GM08714 (cell line): ENCODE results near the gene NMUR1.

Source experiments
- H3K4me3 ChIP-seq: fragments of 200-500 bp; sonication (Bioruptor generic); 2 replicates; pipeline ENCODE4 v1.5.1; 2014; ENCODE audit warnings: mild to moderate bottlenecking, low read length, inconsistent platforms
- ZNF274 ChIP-seq: IDR thresholded peaks from 2 replicates; pipeline ENCODE4 v1.6.1; 2012; ENCODE audit warnings: mild to moderate bottlenecking, low read depth, low read length

NMUR1 gene

DNA sequence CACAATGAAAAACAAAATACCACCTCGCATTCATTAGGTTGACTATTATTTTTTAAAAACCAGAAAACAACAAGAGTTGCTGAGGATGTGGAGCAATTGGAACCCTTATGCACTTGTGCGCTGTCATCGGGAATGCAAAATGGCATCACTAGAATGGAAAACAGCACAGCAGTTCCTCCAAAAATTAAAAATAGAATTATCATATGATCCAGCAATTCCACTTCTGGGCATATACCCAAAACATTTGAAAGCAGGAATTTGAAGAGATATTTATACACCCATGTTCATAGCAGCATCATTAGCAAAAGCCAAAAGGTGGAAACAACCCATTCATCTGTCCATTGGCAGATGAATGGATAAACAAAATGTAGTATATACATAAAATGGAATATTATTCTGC is 11.9 kb upstream of the NMUR1 start:
- TF ChIP-seq ZNF274: no peak
- no peak overlapping the region for H3K4me3 ChIP-seq

- no peak overlapping the region for H3K4me3 ChIP-seq
- TF ChIP-seq ZNF274: no peak
These were observed 11.4 kb upstream of the NMUR1 start for GRCh38 chr2:231541645-231542044.

DNA sequence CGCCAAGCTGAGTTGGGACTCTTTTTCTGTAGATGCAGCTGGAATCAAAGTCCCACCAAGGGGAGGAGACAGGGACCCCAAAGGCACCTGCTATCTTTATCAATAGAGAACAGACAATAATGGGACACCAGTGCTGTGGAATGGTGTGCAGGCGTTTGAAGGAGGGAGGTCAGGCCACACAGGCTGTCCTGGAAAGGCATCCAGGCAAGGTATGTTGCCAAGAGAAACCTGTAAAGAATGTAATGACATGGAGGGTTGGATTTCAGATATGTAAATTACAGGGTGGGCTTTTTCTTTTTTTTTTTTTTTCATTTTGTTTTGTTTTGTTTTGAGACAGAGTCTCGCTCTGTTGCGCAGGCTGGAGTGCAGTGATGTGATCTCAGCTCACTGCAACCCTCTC is 9.7 kb upstream of the NMUR1 start:
- no peak for TF ChIP-seq ZNF274
- H3K4me3 ChIP-seq: no peak overlapping the region

- no peak for TF ChIP-seq ZNF274
- H3K4me3 ChIP-seq: no peak overlapping the region
These were observed 5.7 kb upstream of the NMUR1 start for GRCh38 chr2:231535961-231536360.

- H3K4me3 ChIP-seq: no peak overlapping the region
- no peak for TF ChIP-seq ZNF274
These were observed 3.5 kb upstream of the NMUR1 start for GRCh38 chr2:231533777-231534125.

DNA sequence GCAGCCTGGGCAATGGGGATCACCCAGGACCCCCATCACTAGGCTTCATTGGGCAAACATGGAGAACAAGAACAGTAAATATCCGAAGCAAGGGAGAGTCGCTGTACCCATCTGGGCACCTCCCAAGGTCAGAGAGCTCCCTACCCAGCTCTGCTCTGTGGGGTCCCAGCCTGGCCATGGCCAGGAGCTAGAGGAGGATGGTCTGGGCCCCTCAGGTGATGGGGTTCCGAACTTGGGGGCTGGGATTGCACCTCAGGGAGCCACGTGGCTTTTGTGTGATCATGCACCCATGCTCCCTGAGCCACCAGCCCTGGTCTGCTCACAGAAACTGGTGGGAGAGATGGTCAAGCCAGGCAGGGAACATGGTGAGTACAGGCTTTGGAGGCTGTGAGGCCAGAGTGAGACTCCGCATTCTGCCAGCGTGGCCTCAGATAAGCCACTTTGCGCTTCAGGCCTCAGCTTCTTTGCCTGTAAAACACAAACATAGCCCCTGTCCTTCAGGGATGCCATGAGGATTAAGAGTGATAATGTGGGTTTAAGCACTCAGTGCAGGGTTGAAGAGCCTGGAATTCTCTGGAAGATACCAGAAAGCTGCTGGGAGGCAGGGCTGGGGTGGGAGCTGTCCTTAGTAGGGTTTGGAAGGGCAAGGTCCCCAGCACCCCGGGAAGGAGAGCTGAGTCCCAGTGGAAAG is 3.0 kb upstream of the NMUR1 start:
- H3K4me3 ChIP-seq: no peak overlapping the region
- no peak for TF ChIP-seq ZNF274

GRCh38 chr2:231532756-231533035 is 2.5 kb upstream of the NMUR1 start:
- H3K4me3 ChIP-seq: no peak overlapping the region
- no peak for TF ChIP-seq ZNF274

GRCh38 chr2:231531883-231532755 is 1.9 kb upstream of the NMUR1 start:
- no peak for TF ChIP-seq ZNF274
- H3K4me3 ChIP-seq: no peak overlapping the region

DNA sequence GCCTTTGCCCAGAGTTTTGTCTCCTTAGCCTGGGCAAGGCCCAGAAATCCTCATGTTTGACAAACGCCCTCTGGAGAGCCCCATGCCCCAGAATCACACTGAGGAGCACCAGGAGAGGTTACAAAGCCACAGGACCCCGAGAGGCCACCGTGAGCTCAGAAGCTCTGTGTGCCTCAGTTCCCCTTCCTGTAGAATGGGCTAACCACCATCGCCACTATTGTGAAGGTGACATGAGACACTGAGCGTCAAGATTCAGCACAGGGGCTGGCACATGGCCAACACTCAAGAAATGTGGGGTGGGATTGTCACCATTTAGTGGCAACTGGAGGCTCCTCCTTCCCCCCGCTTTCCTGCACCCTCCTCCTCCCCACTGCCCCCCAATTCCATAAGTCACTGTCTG is 1.2 kb upstream of the NMUR1 start:
- no peak for TF ChIP-seq ZNF274
- H3K4me3 ChIP-seq: no peak overlapping the region

GRCh38 chr2:231528636-231529030 is 1.6 kb downstream of the NMUR1 start:
- no peak for TF ChIP-seq ZNF274
- no peak overlapping the region for H3K4me3 ChIP-seq

DNA sequence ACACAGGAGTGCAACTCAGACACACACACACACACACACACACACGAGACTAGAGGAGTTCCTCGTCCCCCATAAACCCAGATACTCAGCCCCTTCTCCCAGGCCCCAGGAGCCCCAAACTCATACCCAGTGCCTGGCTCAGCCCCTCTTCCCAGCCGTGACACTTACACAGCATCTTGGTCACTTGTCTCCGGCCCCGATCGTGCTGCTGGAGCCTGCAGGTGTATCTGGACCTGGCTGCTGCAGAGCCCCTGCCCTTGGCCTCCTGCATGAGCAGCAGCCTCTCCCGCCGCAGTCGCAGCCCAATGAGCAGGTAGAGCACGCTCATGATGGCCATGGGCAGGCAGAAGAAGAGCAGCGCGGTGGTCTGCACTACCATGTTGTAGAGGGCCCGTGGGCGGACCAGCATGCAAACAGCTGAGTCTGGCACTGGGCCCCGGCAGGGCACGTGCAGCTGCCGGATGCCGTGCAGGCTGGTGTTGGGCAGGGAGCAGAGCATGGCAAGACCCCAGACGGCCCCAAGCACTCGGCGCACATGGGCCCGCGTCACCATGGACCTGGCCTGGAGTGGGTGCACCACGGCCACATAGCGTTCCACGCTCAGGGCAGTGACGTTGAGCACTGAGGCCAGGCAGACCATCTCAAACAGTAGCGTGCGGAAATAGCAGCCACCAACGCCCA is 2.1 kb downstream of the NMUR1 start:
- no peak for TF ChIP-seq ZNF274
- H3K4me3 ChIP-seq: no peak overlapping the region

- no peak overlapping the region for H3K4me3 ChIP-seq
- no peak for TF ChIP-seq ZNF274
These were observed 3.2 kb downstream of the NMUR1 start for GRCh38 chr2:231527091-231527395.

- H3K4me3 ChIP-seq: no peak overlapping the region
- TF ChIP-seq ZNF274: no peak
These were observed 3.7 kb downstream of the NMUR1 start for GRCh38 chr2:231526341-231527090.
